ENCODE data around the gene PRMT6. TPM values are rescaled to one million over a fixed set of nuclear protein-coding genes. Genes with fewer than 3 reads are reported as not detected.

Gene PRMT6
- total RNA-seq, 2 donors from 2014 or later: 12.9 to 18.0 TPM

GRCh38 chr1:107105914-107106313 is 49.4 kb downstream of the PRMT6 start:
- H3K9me3 Mint-ChIP-seq: peaks cover 5% of the 10 kb centered on the region
- no peak overlapping the region for H3K27ac Mint-ChIP-seq
- H3K27me3 Mint-ChIP-seq: peaks cover 4 to 9% of the 10 kb centered on the region in 2 donors
- no peak for DNase-seq (ENCODE audit: low spot score)
- no peaks in the 10 kb centered on the region for H3K36me3 Mint-ChIP-seq
- no peak overlapping the region for H3K4me3 Mint-ChIP-seq
- ATAC-seq: no peak
- peaks cover 0 to 4% of the 10 kb centered on the region in 2 donors for H3K4me1 Mint-ChIP-seq (ENCODE audit: low read depth in 2 of 2)

Other genes starting within 250 kb of the PRMT6 start
- not detected for gene NTNG1, start 84.4 kb downstream of the PRMT6 start, total RNA-seq

Data from natural killer cell treated with Interleukin-12 subunit alpha and Interleukin-12 subunit beta and Interleukin-15 and Interleukin-18, amount 100 ng/mL, for 72 hours (primary cell).